ENCODE data around the gene CTDSPL. TPM values are rescaled to one million over a fixed set of nuclear protein-coding genes. Genes with fewer than 3 reads are reported as not detected.
A peak's percentile ranks its signal among the peaks of the same experiment; 100 is the strongest.

Gene CTDSPL
- total and polyA plus RNA-seq, 2 of the 13 experiments (the other 11 are each of a cell fraction or from before 2014, with no cell fraction given), result 26.1 to 142 TPM

DNA sequence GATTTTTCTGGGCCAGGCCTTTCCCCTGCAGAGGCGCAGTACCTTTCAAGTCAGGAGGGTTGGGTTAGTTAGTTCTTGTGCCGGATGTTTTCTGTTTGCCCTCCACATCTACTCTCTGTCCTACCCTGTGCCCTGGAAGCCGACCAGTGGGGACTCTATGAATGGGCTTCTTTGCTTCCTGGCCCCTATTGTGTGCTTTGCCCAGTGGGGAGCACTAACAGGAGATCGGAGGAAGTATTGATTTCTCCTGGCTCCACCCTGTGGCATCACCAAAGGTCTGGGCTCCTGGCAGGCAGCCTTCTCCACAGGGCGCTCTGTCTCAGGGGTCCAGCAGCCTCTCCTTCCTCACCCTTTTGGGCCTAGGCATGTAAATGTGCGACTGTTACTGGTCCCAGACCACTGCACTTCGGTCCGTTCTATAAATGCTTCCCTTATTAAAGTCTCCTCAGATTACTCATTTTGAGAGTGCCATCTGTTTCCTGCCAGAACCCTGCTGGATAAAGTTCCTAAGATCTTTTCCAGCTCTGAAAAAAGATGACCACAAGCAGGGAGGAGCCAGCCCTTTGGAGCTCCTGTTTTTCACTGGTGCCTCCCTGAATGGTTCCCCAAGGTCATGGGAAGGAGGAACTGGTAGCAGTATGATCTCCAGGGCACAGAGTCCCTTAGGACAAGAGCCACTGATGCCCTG lies 44.5 kb downstream of the CTDSPL start (continued):
- TF ChIP-seq, protein P1, sequence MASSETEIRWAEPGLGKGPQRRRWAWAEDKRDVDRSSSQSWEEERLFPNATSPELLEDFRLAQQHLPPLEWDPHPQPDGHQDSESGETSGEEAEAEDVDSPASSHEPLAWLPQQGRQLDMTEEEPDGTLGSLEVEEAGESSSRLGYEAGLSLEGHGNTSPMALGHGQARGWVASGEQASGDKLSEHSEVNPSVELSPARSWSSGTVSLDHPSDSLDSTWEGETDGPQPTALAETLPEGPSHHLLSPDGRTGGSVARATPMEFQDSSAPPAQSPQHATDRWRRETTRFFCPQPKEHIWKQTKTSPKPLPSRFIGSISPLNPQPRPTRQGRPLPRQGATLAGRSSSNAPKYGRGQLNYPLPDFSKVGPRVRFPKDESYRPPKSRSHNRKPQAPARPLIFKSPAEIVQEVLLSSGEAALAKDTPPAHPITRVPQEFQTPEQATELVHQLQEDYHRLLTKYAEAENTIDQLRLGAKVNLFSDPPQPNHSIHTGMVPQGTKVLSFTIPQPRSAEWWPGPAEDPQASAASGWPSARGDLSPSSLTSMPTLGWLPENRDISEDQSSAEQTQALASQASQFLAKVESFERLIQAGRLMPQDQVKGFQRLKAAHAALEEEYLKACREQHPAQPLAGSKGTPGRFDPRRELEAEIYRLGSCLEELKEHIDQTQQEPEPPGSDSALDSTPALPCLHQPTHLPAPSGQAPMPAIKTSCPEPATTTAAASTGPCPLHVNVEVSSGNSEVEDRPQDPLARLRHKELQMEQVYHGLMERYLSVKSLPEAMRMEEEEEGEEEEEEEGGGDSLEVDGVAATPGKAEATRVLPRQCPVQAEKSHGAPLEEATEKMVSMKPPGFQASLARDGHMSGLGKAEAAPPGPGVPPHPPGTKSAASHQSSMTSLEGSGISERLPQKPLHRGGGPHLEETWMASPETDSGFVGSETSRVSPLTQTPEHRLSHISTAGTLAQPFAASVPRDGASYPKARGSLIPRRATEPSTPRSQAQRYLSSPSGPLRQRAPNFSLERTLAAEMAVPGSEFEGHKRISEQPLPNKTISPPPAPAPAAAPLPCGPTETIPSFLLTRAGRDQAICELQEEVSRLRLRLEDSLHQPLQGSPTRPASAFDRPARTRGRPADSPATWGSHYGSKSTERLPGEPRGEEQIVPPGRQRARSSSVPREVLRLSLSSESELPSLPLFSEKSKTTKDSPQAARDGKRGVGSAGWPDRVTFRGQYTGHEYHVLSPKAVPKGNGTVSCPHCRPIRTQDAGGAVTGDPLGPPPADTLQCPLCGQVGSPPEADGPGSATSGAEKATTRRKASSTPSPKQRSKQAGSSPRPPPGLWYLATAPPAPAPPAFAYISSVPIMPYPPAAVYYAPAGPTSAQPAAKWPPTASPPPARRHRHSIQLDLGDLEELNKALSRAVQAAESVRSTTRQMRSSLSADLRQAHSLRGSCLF (CRISPR knock-in tag; IDR thresholded peaks at IDR 0.05; ENCODE audit: borderline replicate concordance), result no peak
- peak; percentile 63; the same call in 1 of the 2 replicates for TF ChIP-seq ZNF747 (CRISPR knock-in tag; IDR thresholded peaks at IDR 0.05; ENCODE audit: borderline replicate concordance)
- TF ChIP-seq, protein P2, sequence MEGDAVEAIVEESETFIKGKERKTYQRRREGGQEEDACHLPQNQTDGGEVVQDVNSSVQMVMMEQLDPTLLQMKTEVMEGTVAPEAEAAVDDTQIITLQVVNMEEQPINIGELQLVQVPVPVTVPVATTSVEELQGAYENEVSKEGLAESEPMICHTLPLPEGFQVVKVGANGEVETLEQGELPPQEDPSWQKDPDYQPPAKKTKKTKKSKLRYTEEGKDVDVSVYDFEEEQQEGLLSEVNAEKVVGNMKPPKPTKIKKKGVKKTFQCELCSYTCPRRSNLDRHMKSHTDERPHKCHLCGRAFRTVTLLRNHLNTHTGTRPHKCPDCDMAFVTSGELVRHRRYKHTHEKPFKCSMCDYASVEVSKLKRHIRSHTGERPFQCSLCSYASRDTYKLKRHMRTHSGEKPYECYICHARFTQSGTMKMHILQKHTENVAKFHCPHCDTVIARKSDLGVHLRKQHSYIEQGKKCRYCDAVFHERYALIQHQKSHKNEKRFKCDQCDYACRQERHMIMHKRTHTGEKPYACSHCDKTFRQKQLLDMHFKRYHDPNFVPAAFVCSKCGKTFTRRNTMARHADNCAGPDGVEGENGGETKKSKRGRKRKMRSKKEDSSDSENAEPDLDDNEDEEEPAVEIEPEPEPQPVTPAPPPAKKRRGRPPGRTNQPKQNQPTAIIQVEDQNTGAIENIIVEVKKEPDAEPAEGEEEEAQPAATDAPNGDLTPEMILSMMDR (CRISPR knock-in tag; IDR thresholded peaks at IDR 0.05), result peak; percentile 38; the same call in 1 of the 2 replicates
- TF ChIP-seq, protein P3, sequence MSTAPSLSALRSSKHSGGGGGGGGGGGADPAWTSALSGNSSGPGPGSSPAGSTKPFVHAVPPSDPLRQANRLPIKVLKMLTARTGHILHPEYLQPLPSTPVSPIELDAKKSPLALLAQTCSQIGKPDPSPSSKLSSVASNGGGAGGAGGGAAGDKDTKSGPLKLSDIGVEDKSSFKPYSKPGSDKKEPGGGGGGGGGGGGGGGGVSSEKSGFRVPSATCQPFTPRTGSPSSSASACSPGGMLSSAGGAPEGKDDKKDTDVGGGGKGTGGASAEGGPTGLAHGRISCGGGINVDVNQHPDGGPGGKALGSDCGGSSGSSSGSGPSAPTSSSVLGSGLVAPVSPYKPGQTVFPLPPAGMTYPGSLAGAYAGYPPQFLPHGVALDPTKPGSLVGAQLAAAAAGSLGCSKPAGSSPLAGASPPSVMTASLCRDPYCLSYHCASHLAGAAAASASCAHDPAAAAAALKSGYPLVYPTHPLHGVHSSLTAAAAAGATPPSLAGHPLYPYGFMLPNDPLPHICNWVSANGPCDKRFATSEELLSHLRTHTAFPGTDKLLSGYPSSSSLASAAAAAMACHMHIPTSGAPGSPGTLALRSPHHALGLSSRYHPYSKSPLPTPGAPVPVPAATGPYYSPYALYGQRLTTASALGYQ (CRISPR knock-in tag; IDR thresholded peaks at IDR 0.05), result peak; percentile 81; the same call in 1 of the 2 replicates
- peak; percentile 88 for TF ChIP-seq ZNF331 (CRISPR knock-in tag; IDR thresholded peaks at IDR 0.05)
- TF ChIP-seq RXRB (CRISPR knock-in tag; IDR thresholded peaks at IDR 0.05; ENCODE audit: borderline replicate concordance), result peak; percentile 74; the same call in 1 of the 2 replicates
- no peak for TF ChIP-seq CCAR2 (optimal IDR thresholded peaks at IDR 0.05; ENCODE audit: low read depth, low read length)
- TF ChIP-seq ZNF337 (CRISPR knock-in tag; IDR thresholded peaks at IDR 0.05; ENCODE audit: borderline replicate concordance, low read depth), result 0 out of 2 replicates have a peak, but pooled peaks have one; percentile 82
- no peak for TF ChIP-seq ZNF17 (CRISPR knock-in tag; IDR thresholded peaks at IDR 0.05)
- TF ChIP-seq, protein P4, sequence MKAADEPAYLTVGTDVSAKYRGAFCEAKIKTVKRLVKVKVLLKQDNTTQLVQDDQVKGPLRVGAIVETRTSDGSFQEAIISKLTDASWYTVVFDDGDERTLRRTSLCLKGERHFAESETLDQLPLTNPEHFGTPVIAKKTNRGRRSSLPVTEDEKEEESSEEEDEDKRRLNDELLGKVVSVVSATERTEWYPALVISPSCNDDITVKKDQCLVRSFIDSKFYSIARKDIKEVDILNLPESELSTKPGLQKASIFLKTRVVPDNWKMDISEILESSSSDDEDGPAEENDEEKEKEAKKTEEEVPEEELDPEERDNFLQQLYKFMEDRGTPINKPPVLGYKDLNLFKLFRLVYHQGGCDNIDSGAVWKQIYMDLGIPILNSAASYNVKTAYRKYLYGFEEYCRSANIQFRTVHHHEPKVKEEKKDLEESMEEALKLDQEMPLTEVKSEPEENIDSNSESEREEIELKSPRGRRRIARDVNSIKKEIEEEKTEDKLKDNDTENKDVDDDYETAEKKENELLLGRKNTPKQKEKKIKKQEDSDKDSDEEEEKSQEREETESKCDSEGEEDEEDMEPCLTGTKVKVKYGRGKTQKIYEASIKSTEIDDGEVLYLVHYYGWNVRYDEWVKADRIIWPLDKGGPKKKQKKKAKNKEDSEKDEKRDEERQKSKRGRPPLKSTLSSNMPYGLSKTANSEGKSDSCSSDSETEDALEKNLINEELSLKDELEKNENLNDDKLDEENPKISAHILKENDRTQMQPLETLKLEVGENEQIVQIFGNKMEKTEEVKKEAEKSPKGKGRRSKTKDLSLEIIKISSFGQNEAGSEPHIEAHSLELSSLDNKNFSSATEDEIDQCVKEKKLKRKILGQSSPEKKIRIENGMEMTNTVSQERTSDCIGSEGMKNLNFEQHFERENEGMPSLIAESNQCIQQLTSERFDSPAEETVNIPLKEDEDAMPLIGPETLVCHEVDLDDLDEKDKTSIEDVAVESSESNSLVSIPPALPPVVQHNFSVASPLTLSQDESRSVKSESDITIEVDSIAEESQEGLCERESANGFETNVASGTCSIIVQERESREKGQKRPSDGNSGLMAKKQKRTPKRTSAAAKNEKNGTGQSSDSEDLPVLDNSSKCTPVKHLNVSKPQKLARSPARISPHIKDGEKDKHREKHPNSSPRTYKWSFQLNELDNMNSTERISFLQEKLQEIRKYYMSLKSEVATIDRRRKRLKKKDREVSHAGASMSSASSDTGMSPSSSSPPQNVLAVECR (CRISPR knock-in tag; IDR thresholded peaks at IDR 0.05; ENCODE audit: borderline replicate concordance), result peak; percentile 30; the same call in 1 of the 2 replicates
- TF ChIP-seq KLF6 (CRISPR knock-in tag; IDR thresholded peaks at IDR 0.05), result 0 out of 2 replicates have a peak, but pooled peaks have one; percentile 44
- peak; percentile 32; the same call in 1 of the 2 replicates for TF ChIP-seq HNF4G (IDR thresholded peaks at IDR 0.05; ENCODE audit: borderline replicate concordance, low read depth, low read length)
- TF ChIP-seq HNF4G (CRISPR knock-in tag; IDR thresholded peaks at IDR 0.05; ENCODE audit: borderline replicate concordance, low read depth), result no peak

Measured in HepG2 (cell line).